Muscle layer of duodenum (tissue), 2 donors: Measurements from ENCODE around the gene FCRL5.
"Not testable (repeated sequence)": the region's sequence is repeated elsewhere in the genome, so short reads cannot be mapped to it uniquely, and the experiment has no call there.

ENCODE experiments used
- H3K27ac ChIP-seq: one replicate; pipeline ENCODE4 v1.7.0; 2013; ENCODE audit warnings: mild to moderate bottlenecking, low read length
- H3K27me3 ChIP-seq: one replicate; pipeline ENCODE4 v1.7.0; 2013; ENCODE audit warnings: low read depth, mild to moderate bottlenecking, control low read depth, low read length
- H3K36me3 ChIP-seq, 2 donors: one replicate each; pipeline ENCODE4 v1.7.0; 2013; ENCODE audit warnings: low read length in 2 of 2, control low read depth in 1 of 2, mild to moderate bottlenecking in 1 of 2; ENCODE audit not compliant: insufficient read depth in 2 of 2, control insufficient read depth in 1 of 2
- H3K4me1 ChIP-seq, 2 donors: one replicate each; pipeline ENCODE4 v1.7.0; 2013; ENCODE audit warnings: low read length in 2 of 2, mild to moderate bottlenecking in 2 of 2, control low read depth in 1 of 2, moderate library complexity in 1 of 2; ENCODE audit not compliant: insufficient read depth in 2 of 2, control insufficient read depth in 1 of 2
- H3K4me3 ChIP-seq, 2 donors: one replicate each; pipeline ENCODE4 v1.7.0; 2013; ENCODE audit warnings: low read length in 2 of 2, low read depth in 1 of 2, mild to moderate bottlenecking in 1 of 2
- H3K9me3 ChIP-seq, 2 donors: one replicate each; pipeline ENCODE4 v1.7.0; 2013; ENCODE audit warnings: low read length in 2 of 2, control low read depth in 1 of 2, mild to moderate bottlenecking in 1 of 2; ENCODE audit not compliant: control insufficient read depth in 1 of 2
- donor health status: healthy.

FCRL5 gene

GRCh38 chr1:157498736-157499090 is 53.6 kb downstream of the FCRL5 start:
- no peaks in the 10 kb centered on the region for H3K36me3 ChIP-seq
- H3K9me3 ChIP-seq = no peaks in the 10 kb centered on the region
- no peaks in the 10 kb centered on the region for H3K4me1 ChIP-seq
- H3K4me3 ChIP-seq = no peak overlapping the region
- H3K27ac ChIP-seq = no peak overlapping the region
- H3K27me3 ChIP-seq = no peaks in the 10 kb centered on the region

- no peak overlapping the region for H3K27ac ChIP-seq
Observed at GRCh38 chr1:157497987-157498735, 54.2 kb downstream of the FCRL5 start.

GRCh38 chr1:157497284-157497683 is 55.0 kb downstream of the FCRL5 start:
- Histone ChIP-seq H3K4me1 (no peaks in the 10 kb centered on the region), H3K27me3 (no peaks in the 10 kb centered on the region), H3K27ac (no peak overlapping the region), H3K4me3 (no peak overlapping the region), H3K36me3 (no peaks in the 10 kb centered on the region), H3K9me3 (no peaks in the 10 kb centered on the region)

More at GRCh38 chr1:157497987-157498735, 54.2 kb downstream of the FCRL5 start:
- H3K27me3 ChIP-seq = no peaks in the 10 kb centered on the region
- H3K4me1 ChIP-seq = no peaks in the 10 kb centered on the region
- H3K4me3 ChIP-seq = no peak overlapping the region
- H3K9me3 ChIP-seq = no peaks in the 10 kb centered on the region
- H3K36me3 ChIP-seq = no peaks in the 10 kb centered on the region

- Histone ChIP-seq H3K9me3 (no peaks in the 10 kb centered on the region), H3K27ac (no peak overlapping the region), H3K27me3 (no peaks in the 10 kb centered on the region), H3K4me1 (no peaks in the 10 kb centered on the region), H3K4me3 (no peak overlapping the region), H3K36me3 (no peaks in the 10 kb centered on the region)
Observed at GRCh38 chr1:157496121-157496526, 56.2 kb downstream of the FCRL5 start.

- Histone ChIP-seq H3K36me3 (no peaks in the 10 kb centered on the region), H3K4me1 (no peaks in the 10 kb centered on the region), H3K27ac (no peak overlapping the region), H3K27me3 (no peaks in the 10 kb centered on the region), H3K4me3 (no peak overlapping the region), H3K9me3 (no peaks in the 10 kb centered on the region)
Observed at GRCh38 chr1:157495285-157495684, 57.0 kb downstream of the FCRL5 start.

GRCh38 chr1:157494093-157494492 is 58.2 kb downstream of the FCRL5 start:
- Histone ChIP-seq H3K4me1 (no peaks in the 10 kb centered on the region), H3K9me3 (no peaks in the 10 kb centered on the region), H3K27ac (no peak overlapping the region), H3K27me3 (no peaks in the 10 kb centered on the region), H3K4me3 (no peak overlapping the region), H3K36me3 (no peaks in the 10 kb centered on the region)

GRCh38 chr1:157490467-157491165 is 61.7 kb downstream of the FCRL5 start:
- no peaks in the 10 kb centered on the region for H3K36me3 ChIP-seq
- no peaks in the 10 kb centered on the region for H3K4me1 ChIP-seq
- H3K27me3 ChIP-seq = no peaks in the 10 kb centered on the region
- H3K9me3 ChIP-seq = no peaks in the 10 kb centered on the region
- no peak overlapping the region for H3K4me3 ChIP-seq
- no peak overlapping the region for H3K27ac ChIP-seq

- H3K27me3 ChIP-seq = no peaks in the 10 kb centered on the region
- no peaks in the 10 kb centered on the region for H3K4me1 ChIP-seq
- H3K27ac ChIP-seq = no peak overlapping the region
- H3K9me3 ChIP-seq = no peaks in the 10 kb centered on the region
- no peaks in the 10 kb centered on the region for H3K36me3 ChIP-seq
- no peak overlapping the region for H3K4me3 ChIP-seq
Observed at GRCh38 chr1:157488156-157488555, 64.2 kb downstream of the FCRL5 start.

GRCh38 chr1:157487504-157487903 is 64.8 kb downstream of the FCRL5 start:
- no peaks in the 10 kb centered on the region for H3K27me3 ChIP-seq
- H3K27ac ChIP-seq = no peak overlapping the region
- no peaks in the 10 kb centered on the region for H3K9me3 ChIP-seq
- H3K36me3 ChIP-seq = no peaks in the 10 kb centered on the region
- no peaks in the 10 kb centered on the region for H3K4me1 ChIP-seq
- no peak overlapping the region for H3K4me3 ChIP-seq

- H3K36me3 ChIP-seq = no peaks in the 10 kb centered on the region
- H3K9me3 ChIP-seq = no peaks in the 10 kb centered on the region
Observed at GRCh38 chr1:157487096-157487495, 65.2 kb downstream of the FCRL5 start.

GRCh38 chr1:157486400-157486799 is 65.9 kb downstream of the FCRL5 start:
- not testable (repeated sequence) for H3K27ac ChIP-seq, H3K4me3 ChIP-seq, H3K4me1 ChIP-seq, H3K36me3 ChIP-seq, H3K27me3 ChIP-seq, H3K9me3 ChIP-seq

More at GRCh38 chr1:157487096-157487495, 65.2 kb downstream of the FCRL5 start:
- no peaks in the 10 kb centered on the region for H3K27me3 ChIP-seq
- H3K27ac ChIP-seq = no peak overlapping the region
- no peak overlapping the region for H3K4me3 ChIP-seq
- no peaks in the 10 kb centered on the region for H3K4me1 ChIP-seq
